Measurements from ENCODE around the gene TRPM7.

- TF ChIP-seq CTCF (IDR thresholded peaks at IDR 0.05) (no peak), EP300 (IDR thresholded peaks at IDR 0.05) (no peak)
Observed at GRCh38 chr15:50513001-50513400, 173.6 kb downstream of the TRPM7 start.
